OCI-LY1 (cell line): ENCODE data around the gene ULK4.

Experiments
- EZH2 ChIP-seq: fragments of 200-600 bp; sonication (generic), shearing (Covaris generic); IDR thresholded peaks from 2 replicates; pipeline ENCODE4 v1.8.0; 2017; ENCODE audit warnings: borderline replicate concordance, mixed run types, mild to moderate bottlenecking, antibody characterized with exemption, low read length, moderate library complexity, mixed read lengths
- TF ChIP-seq, protein P1 (sequence below): fragments of 200-600 bp; sonication (generic), shearing (Covaris generic); IDR thresholded peaks from 2 replicates; pipeline ENCODE4 v1.5.1; 2017; ENCODE audit warnings: mild to moderate bottlenecking, antibody characterized with exemption, low read length, moderate library complexity, mixed read lengths

DNA sequence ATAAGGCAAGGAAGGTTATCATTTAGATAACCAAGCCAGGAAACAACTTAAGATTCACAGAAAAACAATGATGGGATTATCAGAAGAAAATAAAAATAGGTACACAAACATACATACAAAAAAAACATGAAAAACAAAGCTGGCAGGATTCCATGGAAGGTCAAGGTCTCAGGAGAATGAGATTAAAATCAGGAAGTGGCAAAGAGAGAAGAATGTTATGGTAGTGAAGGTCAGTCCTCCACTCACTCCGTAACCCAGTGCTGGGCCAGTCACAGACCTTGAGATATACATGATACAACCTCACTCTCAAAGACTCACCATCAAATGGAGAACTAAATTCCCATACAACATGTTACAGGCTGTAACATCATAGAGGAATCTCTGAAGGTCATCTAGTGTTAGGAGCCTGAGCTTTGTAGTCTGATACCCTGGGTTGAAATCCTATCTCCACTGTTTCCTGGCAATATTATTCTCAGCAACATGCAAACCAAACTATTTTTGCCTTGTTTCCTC lies 668.7 kb downstream of the ULK4 start:
- TF ChIP-seq, protein P1, sequence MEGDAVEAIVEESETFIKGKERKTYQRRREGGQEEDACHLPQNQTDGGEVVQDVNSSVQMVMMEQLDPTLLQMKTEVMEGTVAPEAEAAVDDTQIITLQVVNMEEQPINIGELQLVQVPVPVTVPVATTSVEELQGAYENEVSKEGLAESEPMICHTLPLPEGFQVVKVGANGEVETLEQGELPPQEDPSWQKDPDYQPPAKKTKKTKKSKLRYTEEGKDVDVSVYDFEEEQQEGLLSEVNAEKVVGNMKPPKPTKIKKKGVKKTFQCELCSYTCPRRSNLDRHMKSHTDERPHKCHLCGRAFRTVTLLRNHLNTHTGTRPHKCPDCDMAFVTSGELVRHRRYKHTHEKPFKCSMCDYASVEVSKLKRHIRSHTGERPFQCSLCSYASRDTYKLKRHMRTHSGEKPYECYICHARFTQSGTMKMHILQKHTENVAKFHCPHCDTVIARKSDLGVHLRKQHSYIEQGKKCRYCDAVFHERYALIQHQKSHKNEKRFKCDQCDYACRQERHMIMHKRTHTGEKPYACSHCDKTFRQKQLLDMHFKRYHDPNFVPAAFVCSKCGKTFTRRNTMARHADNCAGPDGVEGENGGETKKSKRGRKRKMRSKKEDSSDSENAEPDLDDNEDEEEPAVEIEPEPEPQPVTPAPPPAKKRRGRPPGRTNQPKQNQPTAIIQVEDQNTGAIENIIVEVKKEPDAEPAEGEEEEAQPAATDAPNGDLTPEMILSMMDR, result no peak
- TF ChIP-seq EZH2, result no peak
